ENCODE results near the gene DYNC2I2. TPM values are rescaled to one million over a fixed set of nuclear protein-coding genes. Genes with fewer than 3 reads are reported as not detected.
"Not testable (repeated sequence)": the region's sequence is repeated elsewhere in the genome, so short reads cannot be mapped to it uniquely, and the experiment has no call there.

Gene DYNC2I2
- total RNA-seq, 4 donors from 2014 or later, result 43.5 to 52.4 (median 45.8) TPM

DNA sequence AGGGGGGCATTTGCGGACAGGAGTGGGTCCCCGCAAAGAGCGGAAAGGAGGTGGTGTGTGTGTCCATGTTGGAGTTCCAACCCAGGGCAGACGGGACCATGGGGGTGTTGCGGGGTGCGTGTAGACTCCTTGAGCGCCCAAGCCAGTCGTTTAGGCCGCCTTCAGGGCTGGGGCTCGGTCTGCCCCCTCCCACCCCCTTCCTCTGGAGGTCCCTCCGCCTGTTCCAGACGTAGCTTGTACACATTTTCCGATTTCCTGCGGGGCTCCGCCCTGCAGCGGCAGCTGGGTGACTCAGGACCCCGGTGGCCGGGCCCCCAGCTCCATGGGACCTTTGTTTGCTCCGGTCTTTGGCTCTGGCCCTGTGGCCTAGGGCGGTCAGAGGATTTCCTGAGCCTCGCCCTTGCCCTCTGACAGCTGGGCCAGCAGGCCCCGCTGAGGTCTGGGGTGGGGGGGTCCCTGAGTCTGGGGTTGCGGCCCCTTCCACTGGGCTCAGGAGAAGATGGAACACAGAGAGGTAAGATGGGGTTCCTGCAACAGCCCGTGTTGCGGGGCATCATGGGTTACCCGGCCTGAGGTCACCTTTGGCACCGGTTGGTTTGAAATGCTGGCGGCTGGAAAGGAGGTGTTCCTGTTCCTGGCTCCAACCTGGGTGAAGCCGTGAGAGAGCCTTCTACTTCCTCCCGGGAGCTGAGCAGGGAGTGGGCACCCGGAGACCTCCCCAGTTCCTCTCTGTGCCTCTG lies 47.1 kb upstream of the DYNC2I2 start:
- DNase-seq (ENCODE audit: low spot score in 2 of 2), result peak in 1 of 2 donors; percentile 68
- no peak for TF ChIP-seq POLR2AphosphoS5 (IDR thresholded peaks at IDR 0.05)
- TF ChIP-seq, protein P1, sequence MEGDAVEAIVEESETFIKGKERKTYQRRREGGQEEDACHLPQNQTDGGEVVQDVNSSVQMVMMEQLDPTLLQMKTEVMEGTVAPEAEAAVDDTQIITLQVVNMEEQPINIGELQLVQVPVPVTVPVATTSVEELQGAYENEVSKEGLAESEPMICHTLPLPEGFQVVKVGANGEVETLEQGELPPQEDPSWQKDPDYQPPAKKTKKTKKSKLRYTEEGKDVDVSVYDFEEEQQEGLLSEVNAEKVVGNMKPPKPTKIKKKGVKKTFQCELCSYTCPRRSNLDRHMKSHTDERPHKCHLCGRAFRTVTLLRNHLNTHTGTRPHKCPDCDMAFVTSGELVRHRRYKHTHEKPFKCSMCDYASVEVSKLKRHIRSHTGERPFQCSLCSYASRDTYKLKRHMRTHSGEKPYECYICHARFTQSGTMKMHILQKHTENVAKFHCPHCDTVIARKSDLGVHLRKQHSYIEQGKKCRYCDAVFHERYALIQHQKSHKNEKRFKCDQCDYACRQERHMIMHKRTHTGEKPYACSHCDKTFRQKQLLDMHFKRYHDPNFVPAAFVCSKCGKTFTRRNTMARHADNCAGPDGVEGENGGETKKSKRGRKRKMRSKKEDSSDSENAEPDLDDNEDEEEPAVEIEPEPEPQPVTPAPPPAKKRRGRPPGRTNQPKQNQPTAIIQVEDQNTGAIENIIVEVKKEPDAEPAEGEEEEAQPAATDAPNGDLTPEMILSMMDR (IDR thresholded peaks at IDR 0.05), result no peak
- no peak for TF ChIP-seq POLR2A (IDR thresholded peaks at IDR 0.05)
- TF ChIP-seq EP300 (IDR thresholded peaks at IDR 0.05), result no peak

DNA sequence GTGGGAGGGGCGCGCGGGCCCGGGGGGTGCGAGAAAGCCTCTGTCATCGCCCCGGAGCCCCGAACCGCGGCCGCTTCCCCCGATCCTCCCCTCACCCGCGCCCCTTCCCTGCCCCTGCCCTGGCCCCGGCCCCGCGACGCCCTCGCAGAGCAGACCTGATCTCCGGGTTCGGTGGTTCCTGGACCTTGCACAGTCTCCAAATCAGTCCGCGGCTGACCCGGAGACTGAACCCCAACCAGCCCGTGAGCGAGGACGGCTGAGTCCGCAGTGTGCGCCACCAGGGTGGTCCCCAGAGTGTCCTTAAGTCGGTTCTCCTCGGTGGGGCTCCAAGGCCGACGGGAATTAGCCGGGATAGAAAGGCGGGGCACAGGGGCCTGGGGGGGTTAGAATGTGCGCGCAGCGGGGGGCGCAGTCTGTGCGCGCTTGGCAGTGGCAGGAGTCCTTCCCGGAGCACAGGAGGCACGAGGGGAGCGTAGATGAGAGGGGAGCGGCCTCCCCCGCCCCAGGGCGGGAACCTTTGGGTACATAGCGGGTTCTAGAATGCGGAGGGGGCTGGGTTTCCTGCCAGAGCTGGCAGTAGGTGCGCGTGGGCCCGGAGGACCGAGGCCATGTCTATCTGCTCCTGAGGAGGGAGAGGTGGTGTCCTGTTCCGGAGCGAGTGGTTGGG lies 46.4 kb upstream of the DYNC2I2 start:
- Histone ChIP-seq H3K27me3 (no peaks in the 10 kb centered on the region), H3K4me3 (peak overlapping the region; percentile 91), H3K27ac (peak overlapping the region; percentile 81), H3K4me1 (peaks cover 16% of the 10 kb centered on the region), H3K9me3 (no peaks in the 10 kb centered on the region), H3K36me3 (no peaks in the 10 kb centered on the region)
- peak in 1 of 2 donors; percentile 79 for DNase-seq (ENCODE audit: low spot score in 2 of 2)
- 31% methylated on average over 14 of the region's 55 CpGs for WGBS
- TF ChIP-seq, protein P1 (IDR thresholded peaks at IDR 0.05), result no peak
- TF ChIP-seq EP300 (IDR thresholded peaks at IDR 0.05) (no peak), POLR2AphosphoS5 (IDR thresholded peaks at IDR 0.05) (no peak), POLR2A (IDR thresholded peaks at IDR 0.05) (no peak)

More for the DNA sequence above, 47.1 kb upstream of the DYNC2I2 start:
- H3K4me3 ChIP-seq, result peak overlapping the region; percentile 91
- peak overlapping the region; percentile 81 for H3K27ac ChIP-seq
- H3K4me1 ChIP-seq, result peaks cover 16% of the 10 kb centered on the region
- no peaks in the 10 kb centered on the region for H3K36me3 ChIP-seq
- H3K27me3 ChIP-seq, result no peaks in the 10 kb centered on the region
- 66% methylated on average over 24 of the region's 31 CpGs for WGBS
- no peaks in the 10 kb centered on the region for H3K9me3 ChIP-seq

DNA sequence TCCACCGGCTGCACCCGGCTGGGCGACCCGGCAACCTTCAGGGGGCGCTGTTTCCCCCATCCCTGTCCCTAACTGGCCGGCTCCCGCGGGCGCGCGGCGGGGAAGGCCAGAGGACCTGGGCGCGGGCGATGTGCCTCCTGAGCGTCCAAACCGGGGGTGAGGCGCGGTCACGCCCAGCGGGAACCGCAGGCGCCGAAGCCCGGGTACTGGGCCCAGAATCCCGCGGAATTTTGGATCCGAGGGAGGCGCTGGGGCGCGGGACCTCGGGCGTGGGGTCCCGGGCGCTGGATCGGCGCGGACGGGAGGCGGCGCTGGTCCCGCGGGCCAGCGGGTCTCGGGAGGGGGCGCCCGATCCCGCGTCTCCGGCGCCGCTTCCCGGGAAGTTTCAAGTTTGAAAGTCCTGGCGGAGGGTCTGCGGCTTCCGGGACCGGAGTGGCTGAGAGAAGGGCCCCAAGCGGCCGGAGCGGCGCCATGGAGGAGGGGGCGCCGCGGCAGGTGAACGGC lies 45.9 kb upstream of the DYNC2I2 start, which contains the start of gene PKN3:
Gene PKN3, plus strand, starts transcription at position 59 of the 504 bp plus-strand sequence. Its CDS starts 413 bp downstream, at position 472.
- peak within 1 kb of the TSS; percentile 91 for H3K4me3 ChIP-seq
- H3K4me1 ChIP-seq, result peaks cover 16% of the 10 kb centered on the region
- DNase-seq (ENCODE audit: low spot score in 2 of 2), result peak in 1 of 2 donors; percentile 92
- H3K27me3 ChIP-seq, result no peaks in the 10 kb centered on the region
- TF ChIP-seq EP300 (IDR thresholded peaks at IDR 0.05) (no peak), POLR2A (IDR thresholded peaks at IDR 0.05) (peak in 1 of 2 donors; percentile 13), POLR2AphosphoS5 (IDR thresholded peaks at IDR 0.05) (no peak)
- TF ChIP-seq, protein P1 (IDR thresholded peaks at IDR 0.05), result peak; percentile 66 to 88
- H3K27ac ChIP-seq, result peak within 1 kb of the TSS; percentile 81
- no peaks in the 10 kb centered on the region for H3K9me3 ChIP-seq
- no CpG with 5 or more reads among the region's 65 CpGs for WGBS
- no peaks in the 10 kb centered on the region for H3K36me3 ChIP-seq

DNA sequence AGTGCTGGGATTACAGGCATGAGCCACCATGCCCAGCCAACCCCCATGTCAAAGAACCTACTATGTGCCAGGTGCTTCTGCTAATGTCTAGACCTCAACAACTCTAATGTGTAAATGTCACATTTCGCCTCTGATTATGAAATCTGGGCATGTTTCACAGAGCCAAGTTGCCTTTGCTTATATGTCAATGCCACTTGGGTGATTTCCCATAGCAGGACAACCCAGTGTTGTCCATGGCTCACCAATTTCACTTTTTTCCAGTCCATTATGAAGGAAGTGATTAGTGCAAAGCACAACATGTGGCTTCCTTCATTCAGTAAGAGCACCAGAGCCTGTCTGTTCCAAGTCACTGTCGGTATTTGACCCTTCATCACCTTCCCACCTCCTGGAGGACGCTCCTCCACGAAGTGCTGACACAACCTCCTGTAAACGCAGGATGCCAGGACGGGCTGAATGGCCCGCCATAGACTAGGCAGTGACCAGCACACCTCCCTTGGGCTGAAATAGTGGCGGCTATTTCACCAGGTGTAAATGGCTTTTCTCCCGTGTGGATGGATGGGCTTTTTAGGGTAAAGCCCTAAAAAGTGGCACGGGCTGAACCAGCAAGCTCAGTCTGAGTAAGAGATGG lies 44.7 kb upstream of the DYNC2I2 start:
- WGBS, result 69% methylated on average over 10 of the region's 10 CpGs

DNA sequence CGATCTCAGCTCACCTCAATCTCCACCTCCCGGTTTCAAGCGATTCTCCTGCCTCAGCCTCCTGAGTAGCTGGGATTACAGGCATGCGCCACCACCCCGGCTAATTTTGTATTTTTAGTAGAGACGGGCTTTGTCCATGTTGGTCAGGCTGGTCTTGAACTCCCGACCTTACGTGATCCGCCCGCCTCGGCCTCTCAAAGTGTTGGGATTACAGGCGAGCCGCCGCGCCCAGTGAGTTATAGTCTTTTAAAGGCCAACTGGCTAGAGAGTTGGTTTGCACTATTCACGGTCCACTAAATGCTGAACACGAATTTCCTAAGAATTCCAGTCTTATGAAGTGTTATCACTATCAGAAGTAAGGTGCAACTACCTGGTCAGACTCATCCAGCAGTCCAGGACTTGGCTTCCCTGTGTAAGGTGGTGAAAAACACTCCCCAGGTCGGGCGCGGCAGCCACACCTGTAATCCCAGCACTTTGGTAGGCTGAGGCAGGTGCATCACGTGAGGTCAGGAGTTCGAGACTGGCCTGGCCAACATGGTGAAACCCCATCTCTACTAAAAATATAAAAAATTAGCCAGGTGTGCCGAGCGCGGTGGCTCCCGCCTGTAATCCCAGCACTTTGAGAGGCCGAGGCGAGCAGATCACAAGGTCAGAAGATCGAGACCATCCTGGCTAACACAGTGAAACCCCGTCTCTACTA lies 42.6 kb upstream of the DYNC2I2 start:
- not testable (repeated sequence) for H3K9me3 ChIP-seq, H3K27ac ChIP-seq, H3K27me3 ChIP-seq, H3K4me3 ChIP-seq
- 94% methylated on average over 28 of the region's 30 CpGs for WGBS
- peaks cover 16% of the 10 kb centered on the region for H3K4me1 ChIP-seq
- peak in 1 of 2 donors; percentile 44 for DNase-seq (ENCODE audit: low spot score in 2 of 2)
- H3K36me3 ChIP-seq, result peaks cover 29% of the 10 kb centered on the region

More for the DNA sequence above, 44.7 kb upstream of the DYNC2I2 start:
- H3K27me3 ChIP-seq, result no peaks in the 10 kb centered on the region
- no peak overlapping the region for H3K27ac ChIP-seq
- TF ChIP-seq, protein P1 (IDR thresholded peaks at IDR 0.05), result no peak
- no peaks in the 10 kb centered on the region for H3K9me3 ChIP-seq
- DNase-seq (ENCODE audit: low spot score in 2 of 2), result peak in 1 of 2 donors; percentile 48
- H3K36me3 ChIP-seq, result peaks cover 10% of the 10 kb centered on the region
- peaks cover 16% of the 10 kb centered on the region for H3K4me1 ChIP-seq
- no peak overlapping the region for H3K4me3 ChIP-seq

Data from suprapubic skin (tissue), 4 donors.